Activated T-cell treated with anti-CD3 and anti-CD28 coated beads for 4 hours (primary cell): ENCODE results near the gene ADGRA1.

Source experiments
- DNase-seq: peaks from one replicate; pipeline ENCODE4 v3.0.0-alpha.2; 2020

ADGRA1 gene

DNA sequence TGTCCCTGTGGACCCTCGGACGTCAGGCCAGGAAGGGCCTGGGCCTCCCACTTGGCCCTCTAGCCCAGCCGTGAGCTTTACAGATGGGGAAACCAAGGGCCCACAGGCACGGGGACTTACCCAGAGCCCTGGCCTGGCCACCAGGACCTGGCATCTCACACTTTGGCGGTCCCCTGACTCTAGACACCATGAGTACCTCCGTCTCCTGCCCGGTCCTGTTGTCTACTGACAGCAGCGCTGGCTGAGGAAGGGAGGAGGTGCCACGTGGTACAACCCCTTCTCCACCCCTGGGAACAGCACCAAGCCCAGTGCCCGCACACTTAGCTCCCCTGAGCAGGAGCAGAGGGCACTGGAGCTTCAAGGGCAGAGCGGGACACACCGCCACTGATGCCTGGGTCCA, 26.1 kb downstream of the ADGRA1 start:
- DNase-seq = no peak

DNA sequence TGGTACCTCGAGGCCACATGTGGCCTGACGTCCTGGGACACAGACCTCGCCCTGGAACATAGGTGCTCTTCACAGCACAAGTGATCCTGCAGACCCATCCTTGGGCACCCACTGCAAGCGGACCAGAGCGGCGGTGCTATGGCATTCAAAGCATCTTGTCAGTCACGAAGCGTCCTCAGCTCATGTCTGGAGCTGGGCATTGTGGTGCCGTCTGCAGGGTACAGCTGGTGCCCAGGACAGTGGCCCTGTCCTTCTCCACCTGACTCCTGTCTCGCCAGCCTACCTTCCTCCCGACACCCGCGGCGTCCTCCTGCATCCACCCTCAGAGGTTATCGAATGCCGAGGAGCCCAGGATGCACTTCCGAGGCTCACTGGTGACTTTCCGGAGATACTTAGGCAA, 26.5 kb downstream of the ADGRA1 start:
- DNase-seq = no peak

DNA sequence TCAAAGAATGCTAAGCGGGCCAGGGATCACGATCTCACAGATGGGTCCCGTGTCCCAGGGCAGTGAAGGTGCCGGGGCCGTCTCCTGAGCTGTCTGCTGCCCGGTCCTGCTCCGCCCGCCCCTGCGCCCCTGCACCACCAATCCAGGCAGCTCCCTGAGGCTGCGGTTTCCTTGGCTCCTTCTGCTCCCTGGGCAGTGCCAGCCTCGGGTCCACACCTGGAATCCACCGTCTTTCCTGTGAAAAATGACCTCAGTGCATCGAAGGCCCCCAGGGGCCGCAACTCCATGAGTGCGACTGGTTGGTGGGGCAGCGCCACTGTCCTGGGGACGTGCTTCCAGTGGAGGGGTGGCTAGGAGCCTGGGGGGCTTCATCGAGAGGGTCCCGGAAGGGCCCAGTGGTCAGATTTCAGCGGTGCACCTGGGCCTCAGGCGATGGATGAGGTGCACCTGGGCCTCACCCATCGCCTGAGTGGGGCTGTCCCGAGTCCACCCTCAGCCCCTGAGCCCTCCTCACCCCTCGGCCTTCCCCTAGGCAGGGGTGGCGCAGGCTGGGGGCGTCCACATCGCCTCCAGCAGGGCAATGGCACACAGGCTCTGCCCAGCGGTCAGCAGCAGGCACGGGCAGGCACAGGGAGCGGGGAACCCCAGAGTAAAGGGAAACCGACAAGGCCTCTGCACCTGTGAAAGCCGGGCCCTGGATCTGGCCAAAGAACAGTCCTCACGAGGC, 27.2 kb downstream of the ADGRA1 start:
- no peak for DNase-seq

DNA sequence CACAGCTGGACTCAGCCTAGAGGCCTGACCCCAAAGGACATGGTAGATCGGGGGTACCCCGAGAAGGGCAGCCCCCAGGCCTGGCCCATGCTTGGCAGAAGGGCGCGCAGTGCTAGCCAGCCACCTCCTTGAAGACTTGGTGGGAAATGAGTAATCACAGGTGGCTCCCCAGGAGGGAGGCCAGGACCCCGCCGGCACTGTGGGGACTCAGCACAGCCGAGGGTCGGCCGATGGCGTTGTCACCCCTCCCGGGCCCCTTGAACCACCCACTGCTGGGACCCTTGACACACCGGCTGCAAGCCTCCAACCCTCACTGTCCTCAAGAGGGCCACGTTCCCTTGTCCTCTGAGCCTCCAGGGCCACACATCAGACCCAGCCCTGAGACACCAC, 27.7 kb downstream of the ADGRA1 start:
- DNase-seq = no peak

DNA sequence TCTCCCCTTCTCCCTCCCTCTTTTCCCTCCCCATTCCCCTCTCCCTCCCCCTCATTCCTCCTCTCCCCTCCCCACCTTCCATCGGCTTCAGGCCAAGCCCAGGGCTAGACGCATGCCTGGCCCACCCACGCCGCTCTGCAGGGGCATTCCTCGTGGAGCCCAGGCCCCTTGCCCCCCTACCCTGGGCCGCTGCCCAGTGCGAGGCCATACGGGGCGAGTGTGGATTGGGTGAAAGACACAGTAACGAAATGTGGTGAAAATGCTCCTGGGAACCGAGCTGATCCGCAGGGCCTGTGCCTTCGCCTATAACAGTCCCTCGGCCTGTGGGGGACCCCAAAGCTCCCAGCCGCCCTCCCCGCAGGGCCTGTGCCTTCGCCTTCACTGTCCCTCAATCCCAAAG, 28.3 kb downstream of the ADGRA1 start:
- no peak for DNase-seq

DNA sequence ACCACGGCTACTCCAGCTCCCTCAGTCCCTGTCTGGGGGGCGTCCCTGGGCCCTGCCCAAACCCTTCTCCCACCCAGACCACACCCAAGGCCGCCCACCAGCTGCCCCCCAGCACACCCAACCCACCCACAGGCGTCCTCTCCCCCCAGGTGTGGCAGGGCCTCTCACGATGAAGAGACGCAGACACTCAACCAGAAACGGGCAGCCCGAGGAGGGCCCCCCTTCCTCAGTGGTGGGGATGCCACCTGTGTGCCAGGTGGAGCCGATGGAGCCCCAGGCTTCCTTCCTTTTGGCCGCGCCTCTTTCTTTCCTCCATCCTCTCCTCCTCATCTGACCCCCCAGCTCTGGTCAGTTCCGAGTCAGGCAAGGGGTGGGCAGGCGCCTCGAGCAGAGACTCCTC, 28.7 kb downstream of the ADGRA1 start:
- no peak for DNase-seq

DNA sequence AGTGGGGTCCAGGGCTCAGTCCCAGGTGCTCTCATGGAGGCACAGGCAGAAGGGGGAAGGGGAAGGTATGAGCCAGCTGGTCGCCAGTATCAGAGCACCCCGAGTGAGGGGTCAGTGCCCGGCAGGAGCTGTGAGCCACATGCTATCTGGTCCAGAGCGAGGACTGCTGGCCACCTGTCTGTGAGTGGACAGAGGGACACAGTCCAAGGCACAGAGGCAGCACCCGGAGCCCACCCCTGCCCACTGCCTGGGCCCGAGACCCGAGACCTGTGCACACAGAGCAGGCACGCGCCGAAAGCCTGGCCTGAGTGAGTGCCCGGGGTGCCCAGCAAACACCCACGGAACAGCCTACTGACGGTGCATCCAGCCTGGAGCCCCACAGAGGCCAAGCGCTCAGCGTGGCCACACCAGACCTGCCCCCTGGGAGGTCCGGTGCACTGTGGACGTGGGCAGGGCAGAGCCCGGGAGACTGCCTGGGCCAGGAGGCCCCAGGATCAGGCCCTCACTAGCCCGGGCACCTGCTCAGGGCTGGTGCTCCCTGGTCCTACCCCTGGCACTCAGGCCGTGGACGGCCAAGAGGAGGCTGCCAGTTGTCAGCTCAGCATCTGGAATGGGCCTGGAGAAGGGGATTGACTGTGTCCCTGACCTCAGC, 29.4 kb downstream of the ADGRA1 start:
- DNase-seq = no peak

DNA sequence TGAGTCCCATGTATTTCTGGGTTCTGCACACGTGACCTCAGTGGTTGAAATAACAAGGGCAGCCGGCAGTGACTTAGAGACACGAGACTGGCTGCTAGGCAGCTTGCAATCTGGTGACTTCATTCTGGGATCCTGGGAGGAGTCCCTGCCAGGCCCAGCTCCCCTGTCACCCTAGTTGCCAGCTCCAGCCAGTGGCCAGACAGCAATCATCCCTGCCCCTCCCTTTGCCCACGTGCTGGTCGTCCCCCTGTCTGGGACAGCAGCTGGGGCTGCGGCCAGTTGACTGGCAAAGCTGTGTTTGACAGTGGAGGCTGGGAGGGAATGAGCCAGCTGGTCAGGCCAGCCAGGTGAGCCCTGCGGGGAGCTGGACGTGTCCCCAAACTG, 30.0 kb downstream of the ADGRA1 start:
- DNase-seq = no peak

DNA sequence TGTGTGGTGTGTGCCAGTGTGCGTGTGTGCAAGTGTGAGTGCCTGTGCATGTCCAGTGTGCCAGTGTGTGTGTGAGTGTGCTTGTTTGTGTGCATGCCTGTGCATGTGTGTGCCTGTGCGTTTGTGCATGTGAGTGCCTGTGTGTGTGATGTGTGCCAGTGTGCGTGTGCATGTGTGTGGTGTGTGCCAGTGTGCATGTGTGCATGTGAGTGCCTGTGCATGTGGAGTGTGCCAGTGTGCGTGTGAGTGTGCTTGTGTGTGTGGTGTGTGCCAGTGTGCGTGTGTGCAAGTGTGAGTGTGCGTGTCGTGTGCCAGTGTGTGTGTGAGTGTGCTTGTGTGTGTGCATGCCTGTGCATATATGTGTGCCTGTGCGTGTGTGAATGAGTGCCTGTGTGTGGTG, 33.8 kb downstream of the ADGRA1 start:
- DNase-seq = no peak

DNA sequence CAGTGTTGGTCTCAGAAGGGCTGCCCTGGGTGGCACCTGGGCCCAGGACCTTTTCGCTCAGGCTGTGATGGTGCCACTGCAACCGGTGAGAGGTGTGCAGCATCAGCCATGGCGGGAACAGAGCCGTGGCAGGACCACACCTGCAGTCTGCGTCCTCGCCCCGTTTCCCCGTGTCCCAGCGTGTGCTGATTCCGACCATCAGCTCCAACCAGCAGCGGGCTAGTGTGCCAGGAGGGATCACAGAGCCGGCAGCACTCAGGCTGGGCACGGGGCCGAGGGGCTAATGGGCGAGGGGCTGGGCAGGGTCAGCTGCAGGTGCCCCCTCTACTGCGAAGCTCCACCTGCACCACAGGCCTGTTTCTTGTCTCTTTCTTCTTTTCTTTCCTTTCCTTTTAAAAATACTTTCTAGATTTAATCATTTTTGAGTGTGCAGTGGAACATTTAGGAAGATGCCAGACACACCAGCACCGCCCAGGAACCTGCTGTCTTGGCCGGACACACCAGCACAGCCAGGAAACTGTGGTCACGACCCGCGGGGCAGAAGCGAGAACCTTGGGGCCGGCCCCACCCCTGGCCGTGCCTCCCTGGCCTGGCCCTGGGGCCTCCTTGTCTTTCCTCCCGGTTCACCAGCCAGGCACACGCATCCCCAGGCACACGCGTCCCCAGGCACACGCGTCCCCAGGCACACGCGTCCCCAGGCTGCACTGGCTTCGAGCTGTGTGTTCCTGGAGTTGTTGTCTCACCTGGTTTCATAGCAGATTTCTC, 34.6 kb downstream of the ADGRA1 start:
- DNase-seq = no peak

DNA sequence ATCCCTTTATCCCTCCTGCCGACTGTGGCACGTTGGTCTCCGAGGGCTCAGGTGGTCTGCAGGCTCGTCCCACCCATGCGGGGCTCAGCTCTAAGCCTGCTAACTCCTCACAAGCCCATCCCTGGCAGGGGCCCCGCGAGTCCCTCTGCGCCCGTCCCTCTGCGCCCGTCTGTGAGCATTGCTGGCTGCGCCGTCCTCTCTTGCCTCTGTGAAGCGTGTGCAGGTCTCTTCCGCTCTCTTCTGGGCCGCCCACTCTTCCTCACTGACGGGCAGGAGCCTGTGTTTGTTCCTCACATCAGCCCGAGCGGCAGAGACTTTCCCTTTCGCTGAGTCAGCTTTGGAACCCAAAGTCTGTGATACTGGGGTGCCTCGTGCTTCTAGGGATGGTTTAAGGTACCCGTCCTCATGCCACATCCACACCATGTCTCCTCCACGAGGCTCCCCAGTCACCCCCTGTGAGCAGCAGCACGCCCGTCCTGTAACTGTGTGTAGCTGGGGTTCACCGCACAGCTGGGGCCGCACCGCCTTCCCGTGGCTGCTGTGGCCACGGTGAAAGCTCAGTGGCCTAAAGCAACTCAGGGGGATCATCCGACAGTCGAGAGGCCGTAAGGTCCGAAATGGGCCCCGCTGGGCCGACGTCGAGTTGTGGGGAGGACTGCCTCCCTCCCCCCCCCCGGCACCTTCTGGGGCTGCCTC, 35.5 kb downstream of the ADGRA1 start:
- DNase-seq = no peak

DNA sequence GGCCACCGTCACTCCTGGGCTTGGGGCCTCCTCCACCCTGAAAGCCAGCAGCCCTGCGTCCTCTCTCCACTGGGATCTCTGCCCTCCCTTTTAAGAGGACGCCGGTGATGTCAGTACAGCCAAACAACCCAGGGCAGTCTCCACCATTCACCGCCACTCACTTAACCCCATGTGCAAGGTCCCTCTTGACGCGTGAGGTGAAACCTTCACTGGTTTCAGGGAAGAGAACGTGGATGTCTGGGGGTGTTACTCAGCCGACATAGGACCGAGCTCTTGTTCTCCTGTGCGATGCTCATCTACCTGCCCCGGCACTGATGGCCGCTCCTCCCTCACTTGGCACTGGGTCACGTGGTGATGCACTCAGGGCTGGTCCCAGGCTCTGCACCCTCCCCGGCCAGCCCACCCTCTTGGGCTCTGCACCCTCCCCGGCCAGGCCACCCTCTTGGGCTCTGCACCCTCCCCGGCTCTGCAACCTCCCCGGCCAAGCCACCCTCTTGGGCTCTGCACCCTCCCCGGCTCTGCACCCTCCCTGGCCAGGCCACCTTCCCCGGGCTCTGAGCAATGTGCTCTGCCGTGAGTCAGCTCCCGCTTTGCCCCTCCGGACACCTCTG, 36.1 kb downstream of the ADGRA1 start:
- DNase-seq = no peak

DNA sequence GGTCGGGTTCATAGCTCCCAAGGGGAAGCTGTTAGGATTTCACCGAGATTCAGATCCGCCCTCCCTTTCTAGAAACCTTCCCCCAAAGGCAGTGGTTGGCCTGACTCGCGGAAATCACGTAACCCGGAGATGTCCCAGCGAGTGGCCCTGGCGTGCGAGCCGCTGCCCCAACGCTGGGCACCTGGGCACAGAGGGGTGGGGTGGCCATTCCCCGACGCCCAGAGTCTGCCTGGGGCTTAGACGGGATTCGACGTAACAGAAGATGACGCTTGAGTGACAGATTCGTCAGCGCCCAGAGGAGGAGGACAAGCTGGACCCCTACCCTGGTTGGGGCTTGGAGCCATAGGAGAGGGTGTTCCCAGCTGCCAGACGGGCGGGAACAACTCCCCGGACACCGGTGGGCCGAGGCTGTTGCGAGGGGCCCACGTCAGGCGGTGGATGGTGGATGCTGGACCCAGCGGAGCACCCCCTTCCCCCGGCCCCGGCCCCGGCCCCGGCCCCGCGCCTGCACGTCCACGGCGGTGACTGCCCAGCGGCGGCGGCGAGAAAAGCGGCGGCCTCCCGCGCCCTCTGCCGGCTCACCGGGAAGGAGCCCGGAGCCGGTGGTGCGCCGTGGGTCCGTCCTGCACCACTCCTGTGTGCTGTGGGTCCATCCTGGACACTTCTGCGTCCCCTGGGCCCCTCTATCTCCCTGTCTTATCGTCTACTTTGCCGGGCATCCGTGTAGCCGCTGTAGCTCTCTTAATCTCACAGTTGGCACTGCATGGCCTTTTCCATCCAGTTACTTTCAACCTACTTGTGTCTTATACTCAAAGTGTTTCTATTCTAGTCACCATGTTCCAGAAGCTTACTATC, 36.9 kb downstream of the ADGRA1 start:
- no peak for DNase-seq

DNA sequence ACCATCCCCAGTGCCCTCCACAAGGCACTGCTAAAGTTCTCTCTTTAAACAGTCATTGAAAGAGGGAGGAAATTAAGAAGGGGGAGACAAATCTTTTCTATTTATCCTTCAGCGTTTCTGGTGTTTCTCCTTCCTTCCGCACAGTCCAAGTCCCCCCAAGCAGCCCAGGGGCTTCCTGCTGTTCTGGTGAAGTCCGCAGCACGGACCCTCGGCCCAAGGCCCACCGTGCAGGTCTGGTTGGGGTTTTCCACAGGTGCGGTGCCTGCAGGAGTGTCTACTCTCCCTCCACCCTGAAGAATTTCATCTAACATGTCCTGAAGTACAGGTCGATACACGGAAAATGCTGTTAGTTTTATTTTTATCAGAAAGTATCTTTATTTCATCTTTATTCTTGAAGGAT, 38.2 kb downstream of the ADGRA1 start:
- DNase-seq = no peak

DNA sequence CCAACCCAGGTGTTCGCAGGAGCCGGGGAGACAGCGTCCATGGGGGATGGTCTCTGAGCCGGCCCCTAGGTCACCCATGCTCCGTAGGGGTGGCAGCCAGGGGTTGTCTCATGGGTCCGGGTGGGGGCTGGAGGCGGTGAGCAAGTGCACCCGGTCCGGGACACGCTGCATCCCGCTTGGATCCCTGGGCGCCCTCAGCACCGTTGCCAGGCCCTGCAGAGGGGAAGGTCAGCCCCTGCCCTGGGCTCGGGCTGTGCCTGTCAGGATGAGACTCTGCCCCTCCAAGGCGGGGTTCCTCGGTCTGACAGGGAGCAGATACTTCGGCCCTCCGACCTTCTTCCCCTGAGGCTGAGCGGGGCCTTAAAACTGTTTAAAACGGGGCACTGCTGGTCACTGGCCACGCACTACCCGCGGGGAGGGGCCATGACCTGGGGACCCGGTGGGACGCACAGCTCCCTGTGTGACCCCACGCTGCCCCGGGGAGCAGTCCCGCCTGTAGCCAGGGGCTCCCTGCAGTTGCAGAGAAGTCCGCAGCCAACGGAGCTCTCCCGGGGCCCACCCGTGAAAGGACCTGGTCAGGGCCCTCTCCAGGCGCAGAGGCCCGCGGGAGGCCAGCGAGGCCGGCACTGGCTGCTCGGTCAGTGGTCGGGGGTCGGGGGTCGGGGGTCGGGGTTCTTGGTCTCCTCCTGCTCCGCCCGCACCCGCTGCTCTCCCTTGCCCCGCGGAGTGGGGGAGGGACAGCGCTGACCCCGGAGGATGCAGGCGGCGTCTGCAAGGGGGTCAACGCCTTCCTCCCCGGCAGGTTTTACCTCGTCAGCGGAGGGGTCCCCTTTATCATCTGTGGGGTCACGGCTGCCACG, 38.9 kb downstream of the ADGRA1 start:
- DNase-seq = no peak

DNA sequence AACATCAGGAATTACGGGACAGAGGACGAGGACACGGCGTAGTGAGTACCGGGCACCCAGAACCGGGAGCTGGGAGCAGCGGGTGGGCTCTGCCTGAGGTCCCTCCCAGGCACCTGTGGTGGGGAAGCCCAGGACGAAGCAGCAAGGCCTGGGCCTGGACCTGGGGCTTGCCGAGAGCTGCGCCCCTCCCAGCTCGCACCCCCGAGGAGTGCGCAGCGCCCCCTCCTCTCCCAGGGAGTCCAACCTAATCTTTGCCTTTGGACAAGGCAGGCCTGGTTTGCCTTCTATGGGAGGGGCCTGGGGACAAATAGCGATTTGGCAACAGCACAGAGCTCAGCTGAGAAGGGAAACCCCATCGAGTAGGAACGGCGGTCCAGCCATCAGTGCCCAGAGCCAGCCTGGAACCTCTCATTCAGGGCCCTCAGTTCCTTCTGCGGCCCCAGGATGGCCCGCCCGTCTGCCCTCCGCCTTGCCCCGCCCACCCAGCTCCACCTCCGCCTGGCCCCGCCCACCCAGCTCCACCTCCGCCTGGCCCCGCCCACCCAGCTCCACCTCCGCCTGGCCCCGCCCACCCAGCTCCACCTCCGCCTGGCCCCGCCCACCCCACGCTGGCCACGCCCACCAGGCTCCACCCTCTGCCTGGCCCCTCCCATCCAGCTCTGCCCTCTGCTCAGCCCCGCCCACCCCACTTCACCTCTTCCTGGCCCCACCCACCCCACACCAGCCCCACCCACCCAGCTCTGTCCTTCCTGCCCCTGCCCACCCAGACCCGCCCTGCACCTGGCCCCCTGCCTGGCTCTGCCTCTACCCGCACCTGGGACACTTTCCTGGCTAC, 39.8 kb downstream of the ADGRA1 start:
- DNase-seq = no peak

DNA sequence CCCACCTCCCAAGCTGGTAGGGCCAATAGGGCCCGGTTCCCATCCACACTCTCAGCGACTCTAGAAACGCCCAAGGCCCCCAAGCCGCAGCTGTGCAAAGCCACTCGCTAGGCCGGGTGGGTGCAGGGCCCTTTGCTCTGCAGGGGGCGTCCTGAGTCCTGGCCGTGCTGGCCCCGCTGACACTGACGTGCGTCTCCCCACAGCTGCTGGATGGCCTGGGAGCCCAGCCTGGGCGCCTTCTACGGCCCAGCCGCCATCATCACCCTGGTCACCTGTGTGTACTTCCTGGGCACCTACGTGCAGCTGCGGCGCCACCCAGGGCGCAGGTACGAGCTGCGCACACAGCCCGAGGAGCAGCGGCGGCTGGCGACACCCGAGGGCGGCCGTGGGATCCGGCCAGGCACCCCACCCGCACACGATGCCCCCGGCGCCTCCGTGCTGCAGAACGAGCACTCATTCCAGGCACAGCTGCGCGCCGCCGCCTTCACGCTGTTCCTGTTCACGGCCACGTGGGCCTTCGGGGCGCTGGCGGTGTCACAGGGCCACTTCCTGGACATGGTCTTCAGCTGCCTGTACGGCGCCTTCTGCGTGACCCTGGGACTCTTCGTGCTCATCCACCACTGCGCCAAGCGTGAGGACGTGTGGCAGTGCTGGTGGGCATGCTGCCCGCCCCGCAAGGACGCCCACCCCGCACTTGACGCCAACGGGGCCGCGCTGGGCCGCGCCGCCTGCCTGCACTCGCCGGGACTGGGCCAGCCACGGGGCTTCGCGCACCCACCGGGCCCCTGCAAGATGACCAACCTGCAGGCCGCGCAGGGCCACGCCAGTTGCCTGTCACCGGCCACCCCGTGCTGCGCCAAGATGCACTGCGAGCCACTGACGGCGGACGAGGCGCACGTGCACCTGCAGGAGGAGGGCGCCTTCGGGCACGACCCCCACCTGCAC, 40.7 kb downstream of the ADGRA1 start:
- DNase-seq = no peak

DNA sequence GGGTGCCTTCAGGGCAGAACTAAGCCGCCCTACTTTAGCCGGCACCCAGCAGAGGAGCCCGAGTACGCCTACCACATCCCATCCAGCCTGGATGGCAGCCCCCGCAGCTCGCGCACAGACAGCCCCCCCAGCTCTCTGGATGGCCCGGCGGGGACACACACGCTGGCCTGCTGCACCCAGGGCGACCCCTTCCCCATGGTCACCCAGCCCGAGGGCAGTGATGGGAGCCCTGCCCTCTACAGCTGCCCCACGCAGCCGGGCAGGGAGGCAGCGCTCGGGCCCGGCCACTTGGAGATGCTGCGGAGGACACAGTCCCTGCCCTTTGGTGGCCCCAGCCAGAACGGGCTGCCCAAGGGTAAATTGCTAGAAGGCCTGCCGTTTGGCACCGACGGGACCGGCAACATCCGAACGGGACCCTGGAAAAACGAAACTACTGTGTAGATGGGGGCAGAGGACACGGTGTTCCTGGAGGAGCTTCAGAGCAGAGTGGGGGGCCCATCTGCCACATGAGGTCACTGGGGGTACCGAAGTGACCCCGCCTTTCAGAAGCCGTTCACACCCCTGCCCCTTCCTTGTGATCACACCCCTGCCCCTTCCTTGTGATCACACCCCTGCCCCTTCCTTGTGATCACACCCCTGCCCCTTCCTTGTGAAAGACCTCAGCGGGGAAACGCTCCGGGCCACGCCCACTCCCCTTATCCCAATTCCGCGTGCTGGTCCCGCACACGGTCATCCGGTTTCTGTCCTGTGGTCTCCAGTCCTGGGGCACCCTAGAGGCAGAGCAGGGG, 41.5 kb downstream of the ADGRA1 start:
- no peak for DNase-seq
